HepG2 (cell line): ENCODE data around the gene CD274. TPM values are rescaled to one million over a fixed set of nuclear protein-coding genes. Genes with fewer than 3 reads are reported as not detected.

Source experiments
- ATAC-seq: fragments of 200-7000 bp; cut with Tn5 transposase; 3 replicates; pipeline ENCODE4 v1.9.1; 2020; ENCODE audit warnings: mild to moderate bottlenecking, moderate library complexity
- BruUV-seq: library from RNA; stranded (reverse); fragments of 400-500 nt; replicated peaks from 2 replicates; lab custom pipeline; 2021; lab: Mats Ljungman, UMichigan
- CTCF ChIA-PET: fragments of 300-600 bp; formaldehyde crosslinking; extraction: SDS; loops from one replicate; lab custom pipeline; 2021; ENCODE audit warnings: low total read pairs, inconsistent platforms, low intra/inter-chr PET ratio; lab: Yijun Ruan, JAX
- POLR2A ChIA-PET: fragments of 350-600 bp; sonication (Branson Sonifier 250); formaldehyde crosslinking; loops from one replicate; lab custom pipeline; 2020; ENCODE audit warnings: antibody characterized with exemption, inconsistent platforms; lab: Yijun Ruan, JAX
- DNase-seq: peaks from one replicate; pipeline ENCODE4 v3.0.0-alpha.2; 2015; ENCODE audit warnings: low spot score
- FAIRE-seq: peaks from 3 replicates; lab custom pipeline; 2011; peaks lifted over from hg19 to GRCh38; lab: Jason Lieb, UNC
- H2AFZ ChIP-seq: one replicate; pipeline ENCODE4 v1.6.1; 2011; ENCODE audit warnings: low read length, inconsistent platforms
- H3K27ac ChIP-seq: fragments of 300-600 bp; 3 replicates; pipeline ENCODE4 v1.8.0; 2011; ENCODE audit warnings: mixed run types, mild to moderate bottlenecking, mixed read lengths, low read length, inconsistent platforms; ENCODE audit not compliant: insufficient read depth; ENCODE audit errors: extremely low read length
- H3K27me3 ChIP-seq, 2 experiments: fragments of 200-600 bp in 1 of 2; 2 replicates in 1 of 2; 3 replicates in 1 of 2; pipeline versions ENCODE4 v1.6.0 to v1.8.0; 2011; ENCODE audit warnings: low read length in 2 of 2, mild to moderate bottlenecking in 2 of 2, moderate library complexity in 2 of 2, inconsistent platforms in 1 of 2; ENCODE audit not compliant: insufficient read depth in 2 of 2, control insufficient read depth in 1 of 2
- H3K36me3 ChIP-seq, 2 experiments: fragments of 200-600 bp in 1 of 2; replicated peaks in 1 of 2; 2 replicates in 1 of 2; 3 replicates in 1 of 2; pipeline versions ENCODE4 v1.5.1 to v1.8.0; 2011; ENCODE audit warnings: low read length in 2 of 2, inconsistent platforms in 1 of 2; ENCODE audit not compliant: insufficient read depth in 2 of 2, control insufficient read depth in 1 of 2
- H3K4me1 ChIP-seq: 2 replicates; pipeline ENCODE4 v1.5.1; 2012; ENCODE audit warnings: low read length, inconsistent platforms; ENCODE audit not compliant: insufficient read depth
- H3K4me2 ChIP-seq: 2 replicates; pipeline ENCODE4 v1.6.0; 2011; ENCODE audit warnings: low read depth, low read length, inconsistent platforms
- H3K4me3 ChIP-seq, 3 experiments: fragments of 200-600 bp in 1 of 3; sonication (generic), shearing (Covaris generic) in 1 of 3; replicated peaks in 1 of 3; 2 replicates each; pipeline ENCODE4 v1.5.1; 2011 to 2016; ENCODE audit warnings: low read length in 3 of 3, inconsistent platforms in 2 of 3, low read depth in 2 of 3, mild to moderate bottlenecking in 2 of 3, control low read depth in 1 of 3, mixed read lengths in 1 of 3; ENCODE audit not compliant: insufficient read depth in 1 of 3
- H3K79me2 ChIP-seq: one replicate; pipeline ENCODE4 v1.6.1; 2011; ENCODE audit warnings: low read length, inconsistent platforms; ENCODE audit not compliant: insufficient read depth
- H3K9ac ChIP-seq: 2 replicates; pipeline ENCODE4 v1.6.0; 2011; ENCODE audit warnings: mild to moderate bottlenecking, low read depth, low read length, inconsistent platforms; ENCODE audit not compliant: insufficient read depth
- H3K9me3 ChIP-seq: 2 replicates; pipeline ENCODE4 v1.5.1; 2012; ENCODE audit warnings: mild to moderate bottlenecking, low read length
- H4K20me1 ChIP-seq: 2 replicates; pipeline ENCODE4 v1.6.0; 2011; ENCODE audit warnings: inconsistent platforms, mild to moderate bottlenecking, low read length, moderate library complexity; ENCODE audit not compliant: insufficient read depth
- ATF7 ChIP-seq, 2 experiments: fragments of 450-650 bp in 1 of 2; sonication (generic) in 1 of 2; formaldehyde crosslinking in 1 of 2; IDR thresholded peaks; 2 replicates each; pipeline versions ENCODE4 v1.4.0 to v1.6.1; 2016 to 2020; ENCODE audit warnings: antibody characterized with exemption in 1 of 2, mild to moderate bottlenecking in 1 of 2, missing genetic modification reagents in 1 of 2
- KLF9 ChIP-seq: IDR thresholded peaks from 2 replicates; pipeline ENCODE4 v1.6.1; 2016; ENCODE audit warnings: low read depth
- ONECUT2 ChIP-seq: sonication (generic); formaldehyde crosslinking; IDR thresholded peaks from 2 replicates; pipeline ENCODE4 v1.4.0; 2020; ENCODE audit warnings: missing genetic modification reagents
- SP4 ChIP-seq: sonication (generic); formaldehyde crosslinking; IDR thresholded peaks from 2 replicates; pipeline ENCODE4 v1.8.1; 2023; ENCODE audit warnings: mild to moderate bottlenecking, missing genetic modification reagents
- ZFY ChIP-seq: sonication (generic); formaldehyde crosslinking; IDR thresholded peaks from 2 replicates; pipeline ENCODE4 v1.4.0; 2020; ENCODE audit warnings: missing genetic modification reagents
- ZNF143 ChIP-seq: sonication (generic); formaldehyde crosslinking; IDR thresholded peaks from 2 replicates; pipeline ENCODE4 v1.4.0; 2020; ENCODE audit warnings: missing genetic modification reagents
- WGBS: methylation state at CpG from one replicate; pipeline ENCODE4 v1.1.6; 2017; ENCODE audit warnings: low lambda C conversion rate; 5-methylcytosine and 5-hydroxymethylcytosine counted together
- in situ Hi-C: cut with HindIII; loops from 2 replicates; pipeline ENCODE4 v1.10.0; 2017; ENCODE audit warnings: low pct_unique_long_range_greater_than_20kb; ENCODE audit not compliant: extremely low pct_ligation_motif_present
- intact Hi-C: fragments of 100-400 bp; cut with micrococcal nuclease; formaldehyde crosslinking; loops from one replicate; pipeline ENCODE4 v1.10.0; 2022; ENCODE audit not compliant: unreplicated experiment
- polyA plus RNA-seq, 8 experiments: library from polyadenylated mRNA; depleted of rRNA in 3 of 8; stranded (reverse) in 7 of 8; unstranded in 1 of 8; fragments of >200 nt; fragmentation: Illumina TruSeq in 4 of 8; extraction: Trizol in 4 of 8; gene quantifications; 2 replicates each; pipeline versions ENCODE4 v1.2.1 to v1.2.3, GENCODE V29; 2011 to 2016; ENCODE audit warnings: low read depth in 4 of 8, missing spikeins in 1 of 8, mixed read lengths in 1 of 8; ENCODE audit not compliant: insufficient read depth in 1 of 8
- total RNA-seq, 5 experiments: library from RNA; depleted of rRNA; stranded (reverse); fragments of >200 nt; fragmentation: Illumina TruSeq; extraction: Trizol; gene quantifications; 2 replicates each; pipeline ENCODE4 v1.2.3, GENCODE V29; 2016; ENCODE audit warnings: low read depth in 1 of 5
- TF ChIP-seq, protein P1 (sequence below): sonication (generic); formaldehyde crosslinking; IDR thresholded peaks from 2 replicates; pipeline ENCODE4 v1.4.0; 2020; ENCODE audit warnings: missing genetic modification reagents
- TF ChIP-seq, protein P2 (sequence below): IDR thresholded peaks from 2 replicates; pipeline ENCODE4 v1.6.1; 2016; ENCODE audit warnings: missing compliant biosample characterization, missing genetic modification reagents, borderline replicate concordance
- TF ChIP-seq, protein P3 (sequence below), 2 experiments: fragments of 450-650 bp in 1 of 2; sonication (generic) in 1 of 2; formaldehyde crosslinking in 1 of 2; IDR thresholded peaks; 2 replicates each; pipeline versions ENCODE4 v1.6.1 to v1.8.0; 2016 to 2022; ENCODE audit warnings: antibody characterized with exemption in 1 of 2, mild to moderate bottlenecking in 1 of 2, missing genetic modification reagents in 1 of 2

Gene CD274
- total and polyA plus RNA-seq, 2 of the 13 experiments (the other 11 are each of a cell fraction or from before 2014, with no cell fraction given), result 0.17 to 0.49 TPM

DNA sequence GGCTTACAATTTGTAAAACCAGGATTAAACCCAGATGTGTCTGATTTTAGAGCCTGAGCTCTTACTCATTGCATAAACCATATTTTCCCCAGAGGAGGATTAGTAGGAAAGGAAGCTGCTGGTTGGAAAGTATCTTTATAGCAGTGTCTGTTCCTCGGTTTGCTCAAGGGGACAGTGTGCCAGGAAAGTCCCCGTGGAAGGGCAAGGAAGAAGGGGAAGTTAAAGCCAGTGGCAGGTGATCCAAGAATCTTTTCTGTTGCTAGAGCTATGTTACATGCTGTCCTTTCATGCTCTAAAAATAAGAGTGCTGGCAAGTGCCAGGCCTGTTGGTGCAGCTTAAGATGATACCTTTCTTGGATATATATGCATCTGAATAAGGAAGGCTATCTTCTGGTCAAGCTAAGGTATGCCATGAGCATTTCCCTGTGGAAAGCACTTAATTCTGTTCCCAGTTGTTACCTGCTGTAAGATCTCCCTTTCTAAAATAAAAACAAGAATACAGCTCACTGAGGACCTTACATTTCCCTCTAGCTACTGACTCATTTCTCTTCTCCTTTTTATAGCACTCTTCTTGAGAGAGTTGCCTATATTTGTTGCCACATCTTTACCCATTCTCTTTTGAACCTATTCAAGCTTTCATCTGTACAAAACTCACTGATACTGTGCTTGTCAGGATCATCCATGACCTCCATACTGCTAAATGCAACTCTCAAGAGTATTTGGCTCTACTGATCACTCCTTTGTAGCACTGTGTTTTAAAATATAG is 68.0 kb downstream of the CD274 start:
- no peak overlapping the region for H3K9ac ChIP-seq
- H3K4me3 ChIP-seq, result no peak overlapping the region
- ChIA-PET POLR2A (no interaction called here), CTCF (no interaction called here)
- no peak overlapping the region for H3K27ac ChIP-seq
- no TSS peak for BruUV-seq
- H3K36me3 ChIP-seq, result no peaks in the 10 kb centered on the region
- 0% methylated on average over 2 of the region's 2 CpGs for WGBS
- no peak for DNase-seq
- TF ChIP-seq SP4 (CRISPR knock-in tag), result no peak
- TF ChIP-seq KLF9, result no peak
- TF ChIP-seq ZNF143 (CRISPR knock-in tag), result no peak
- TF ChIP-seq ONECUT2 (CRISPR knock-in tag), result no peak
- TF ChIP-seq, protein P1, sequence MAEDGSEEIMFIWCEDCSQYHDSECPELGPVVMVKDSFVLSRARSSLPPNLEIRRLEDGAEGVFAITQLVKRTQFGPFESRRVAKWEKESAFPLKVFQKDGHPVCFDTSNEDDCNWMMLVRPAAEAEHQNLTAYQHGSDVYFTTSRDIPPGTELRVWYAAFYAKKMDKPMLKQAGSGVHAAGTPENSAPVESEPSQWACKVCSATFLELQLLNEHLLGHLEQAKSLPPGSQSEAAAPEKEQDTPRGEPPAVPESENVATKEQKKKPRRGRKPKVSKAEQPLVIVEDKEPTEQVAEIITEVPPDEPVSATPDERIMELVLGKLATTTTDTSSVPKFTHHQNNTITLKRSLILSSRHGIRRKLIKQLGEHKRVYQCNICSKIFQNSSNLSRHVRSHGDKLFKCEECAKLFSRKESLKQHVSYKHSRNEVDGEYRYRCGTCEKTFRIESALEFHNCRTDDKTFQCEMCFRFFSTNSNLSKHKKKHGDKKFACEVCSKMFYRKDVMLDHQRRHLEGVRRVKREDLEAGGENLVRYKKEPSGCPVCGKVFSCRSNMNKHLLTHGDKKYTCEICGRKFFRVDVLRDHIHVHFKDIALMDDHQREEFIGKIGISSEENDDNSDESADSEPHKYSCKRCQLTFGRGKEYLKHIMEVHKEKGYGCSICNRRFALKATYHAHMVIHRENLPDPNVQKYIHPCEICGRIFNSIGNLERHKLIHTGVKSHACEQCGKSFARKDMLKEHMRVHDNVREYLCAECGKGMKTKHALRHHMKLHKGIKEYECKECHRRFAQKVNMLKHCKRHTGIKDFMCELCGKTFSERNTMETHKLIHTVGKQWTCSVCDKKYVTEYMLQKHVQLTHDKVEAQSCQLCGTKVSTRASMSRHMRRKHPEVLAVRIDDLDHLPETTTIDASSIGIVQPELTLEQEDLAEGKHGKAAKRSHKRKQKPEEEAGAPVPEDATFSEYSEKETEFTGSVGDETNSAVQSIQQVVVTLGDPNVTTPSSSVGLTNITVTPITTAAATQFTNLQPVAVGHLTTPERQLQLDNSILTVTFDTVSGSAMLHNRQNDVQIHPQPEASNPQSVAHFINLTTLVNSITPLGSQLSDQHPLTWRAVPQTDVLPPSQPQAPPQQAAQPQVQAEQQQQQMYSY (CRISPR knock-in tag), result no peak
- no peak for TF ChIP-seq ZFY (CRISPR knock-in tag)
- TF ChIP-seq, protein P2, sequence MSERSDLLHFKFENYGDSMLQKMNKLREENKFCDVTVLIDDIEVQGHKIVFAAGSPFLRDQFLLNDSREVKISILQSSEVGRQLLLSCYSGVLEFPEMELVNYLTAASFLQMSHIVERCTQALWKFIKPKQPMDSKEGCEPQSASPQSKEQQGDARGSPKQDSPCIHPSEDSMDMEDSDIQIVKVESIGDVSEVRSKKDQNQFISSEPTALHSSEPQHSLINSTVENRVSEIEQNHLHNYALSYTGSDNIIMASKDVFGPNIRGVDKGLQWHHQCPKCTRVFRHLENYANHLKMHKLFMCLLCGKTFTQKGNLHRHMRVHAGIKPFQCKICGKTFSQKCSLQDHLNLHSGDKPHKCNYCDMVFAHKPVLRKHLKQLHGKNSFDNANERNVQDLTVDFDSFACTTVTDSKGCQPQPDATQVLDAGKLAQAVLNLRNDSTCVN (CRISPR knock-in tag), result no peak
- TF ChIP-seq, protein P3, sequence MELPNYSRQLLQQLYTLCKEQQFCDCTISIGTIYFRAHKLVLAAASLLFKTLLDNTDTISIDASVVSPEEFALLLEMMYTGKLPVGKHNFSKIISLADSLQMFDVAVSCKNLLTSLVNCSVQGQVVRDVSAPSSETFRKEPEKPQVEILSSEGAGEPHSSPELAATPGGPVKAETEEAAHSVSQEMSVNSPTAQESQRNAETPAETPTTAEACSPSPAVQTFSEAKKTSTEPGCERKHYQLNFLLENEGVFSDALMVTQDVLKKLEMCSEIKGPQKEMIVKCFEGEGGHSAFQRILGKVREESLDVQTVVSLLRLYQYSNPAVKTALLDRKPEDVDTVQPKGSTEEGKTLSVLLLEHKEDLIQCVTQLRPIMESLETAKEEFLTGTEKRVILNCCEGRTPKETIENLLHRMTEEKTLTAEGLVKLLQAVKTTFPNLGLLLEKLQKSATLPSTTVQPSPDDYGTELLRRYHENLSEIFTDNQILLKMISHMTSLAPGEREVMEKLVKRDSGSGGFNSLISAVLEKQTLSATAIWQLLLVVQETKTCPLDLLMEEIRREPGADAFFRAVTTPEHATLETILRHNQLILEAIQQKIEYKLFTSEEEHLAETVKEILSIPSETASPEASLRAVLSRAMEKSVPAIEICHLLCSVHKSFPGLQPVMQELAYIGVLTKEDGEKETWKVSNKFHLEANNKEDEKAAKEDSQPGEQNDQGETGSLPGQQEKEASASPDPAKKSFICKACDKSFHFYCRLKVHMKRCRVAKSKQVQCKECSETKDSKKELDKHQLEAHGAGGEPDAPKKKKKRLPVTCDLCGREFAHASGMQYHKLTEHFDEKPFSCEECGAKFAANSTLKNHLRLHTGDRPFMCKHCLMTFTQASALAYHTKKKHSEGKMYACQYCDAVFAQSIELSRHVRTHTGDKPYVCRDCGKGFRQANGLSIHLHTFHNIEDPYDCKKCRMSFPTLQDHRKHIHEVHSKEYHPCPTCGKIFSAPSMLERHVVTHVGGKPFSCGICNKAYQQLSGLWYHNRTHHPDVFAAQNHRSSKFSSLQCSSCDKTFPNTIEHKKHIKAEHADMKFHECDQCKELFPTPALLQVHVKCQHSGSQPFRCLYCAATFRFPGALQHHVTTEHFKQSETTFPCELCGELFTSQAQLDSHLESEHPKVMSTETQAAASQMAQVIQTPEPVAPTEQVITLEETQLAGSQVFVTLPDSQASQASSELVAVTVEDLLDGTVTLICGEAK (IDR thresholded peaks at IDR 0.05), result no peak
- TF ChIP-seq, protein P3 (CRISPR knock-in tag; IDR thresholded peaks at IDR 0.05), result no peak
- TF ChIP-seq ATF7 (IDR thresholded peaks at IDR 0.05), result no peak
- no peak for TF ChIP-seq ATF7 (CRISPR knock-in tag; IDR thresholded peaks at IDR 0.05)
- intact Hi-C loops (no loop called here), in situ Hi-C loops (no loop called here)
- no peak for FAIRE-seq
- H3K4me2 ChIP-seq, result no peak overlapping the region
- H3K79me2 ChIP-seq, result no peaks in the 10 kb centered on the region
- H3K27me3 ChIP-seq, result peaks cover 0 to 5% of the 10 kb centered on the region in 2 experiments; a peak in 2 of 5 replicates
- no peaks in the 10 kb centered on the region for H4K20me1 ChIP-seq
- H2AFZ ChIP-seq, result no peak overlapping the region
- H3K4me1 ChIP-seq, result no peaks in the 10 kb centered on the region
- H3K9me3 ChIP-seq, result no peaks in the 10 kb centered on the region
- no peak for ATAC-seq
